NOMO-1 treated with dmso at 0.1 percent for 144 hours (cell line): ENCODE data around the gene PKNOX2.

ENCODE experiments used
- DNase-seq: peaks from one replicate; lab custom pipeline; 2025; ENCODE audit not compliant: unreplicated experiment; lab: John Stamatoyannopoulos, UW

Gene PKNOX2

DNA sequence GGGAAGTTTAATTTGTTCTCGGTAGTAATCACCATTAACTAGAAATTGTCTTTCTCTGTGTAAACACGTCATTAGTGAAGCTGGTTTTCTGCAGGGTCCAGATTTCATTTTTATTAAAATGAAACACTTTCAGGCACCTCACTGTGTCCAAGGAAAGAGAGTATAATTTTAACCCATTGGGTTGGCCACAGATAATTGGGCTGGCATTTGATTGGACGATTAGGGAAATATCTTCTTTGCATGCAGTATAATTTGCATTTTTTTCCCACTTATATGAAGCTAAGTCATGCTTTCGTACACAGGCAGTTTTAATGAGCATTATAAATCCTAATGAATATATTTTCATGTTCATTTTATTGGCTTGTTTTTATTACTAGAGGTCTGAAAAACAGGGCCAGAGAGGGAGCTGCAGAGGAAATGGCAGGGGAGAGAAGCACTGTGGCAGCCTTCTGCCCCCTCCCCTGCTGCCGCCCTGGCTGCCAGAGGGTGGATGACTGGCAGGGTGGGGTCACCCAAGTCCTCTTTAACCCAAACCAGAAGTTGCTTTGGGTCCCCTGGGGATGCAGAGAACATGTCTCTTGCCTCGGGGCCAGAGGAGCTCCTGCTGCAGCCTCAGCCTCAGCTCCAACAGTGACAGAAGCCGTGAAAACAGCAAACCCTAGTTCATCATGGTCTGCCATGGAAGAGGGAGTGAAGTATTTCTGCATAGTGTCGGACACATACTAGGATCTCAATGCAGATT lies 93.9 kb downstream of the PKNOX2 start:
- DNase-seq, result no peak

GRCh38 chr11:125261588-125261987 lies 97.0 kb downstream of the PKNOX2 start:
- DNase-seq, result no peak

GRCh38 chr11:125262194-125262829 lies 97.8 kb downstream of the PKNOX2 start:
- no peak for DNase-seq

DNA sequence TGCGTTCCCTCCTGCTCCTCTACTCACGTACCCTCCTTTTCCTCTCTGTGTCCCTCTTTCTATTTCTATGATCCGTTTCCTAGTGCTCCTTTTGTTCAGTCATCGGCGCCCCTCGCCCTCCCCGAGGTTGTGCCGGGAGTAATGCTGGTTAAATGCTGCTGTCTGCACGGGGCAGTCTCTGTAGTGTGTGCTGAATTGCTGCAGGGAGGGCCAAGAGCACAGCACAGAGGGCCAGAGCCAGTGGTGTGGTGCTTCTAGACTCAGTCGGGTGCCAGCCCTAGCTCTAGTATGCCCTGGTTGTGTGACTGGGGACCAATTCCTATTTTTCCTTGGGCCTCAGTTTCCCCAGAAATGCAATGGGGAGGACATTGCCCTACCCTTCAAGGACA lies 98.3 kb downstream of the PKNOX2 start:
- DNase-seq, result no peak

DNA sequence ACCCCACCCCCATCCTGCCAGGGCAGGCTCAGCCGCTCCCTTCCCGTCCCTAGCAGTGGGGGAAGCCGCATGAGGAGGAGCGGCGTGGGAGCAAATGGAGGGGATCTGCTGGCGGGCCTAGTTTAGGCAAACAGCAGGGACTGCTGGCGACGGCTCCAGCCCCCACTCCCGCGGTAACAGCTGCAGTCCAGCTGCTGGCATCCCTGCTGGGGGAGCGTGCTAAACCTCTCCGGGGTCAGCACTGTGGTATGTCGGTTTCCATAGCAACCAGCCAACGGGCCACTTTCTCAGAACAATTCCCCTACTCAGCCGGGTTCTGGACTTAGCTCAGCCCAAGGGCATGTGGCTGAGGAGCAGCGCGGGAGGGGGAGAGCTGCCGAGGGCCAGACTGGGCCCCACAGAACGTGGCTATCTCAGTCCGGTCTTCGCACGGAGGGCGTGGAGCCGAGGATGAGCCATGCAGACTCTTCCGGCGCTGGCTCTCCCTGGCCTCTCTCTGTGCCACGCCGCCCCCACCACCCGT lies 98.8 kb downstream of the PKNOX2 start:
- no peak for DNase-seq

DNA sequence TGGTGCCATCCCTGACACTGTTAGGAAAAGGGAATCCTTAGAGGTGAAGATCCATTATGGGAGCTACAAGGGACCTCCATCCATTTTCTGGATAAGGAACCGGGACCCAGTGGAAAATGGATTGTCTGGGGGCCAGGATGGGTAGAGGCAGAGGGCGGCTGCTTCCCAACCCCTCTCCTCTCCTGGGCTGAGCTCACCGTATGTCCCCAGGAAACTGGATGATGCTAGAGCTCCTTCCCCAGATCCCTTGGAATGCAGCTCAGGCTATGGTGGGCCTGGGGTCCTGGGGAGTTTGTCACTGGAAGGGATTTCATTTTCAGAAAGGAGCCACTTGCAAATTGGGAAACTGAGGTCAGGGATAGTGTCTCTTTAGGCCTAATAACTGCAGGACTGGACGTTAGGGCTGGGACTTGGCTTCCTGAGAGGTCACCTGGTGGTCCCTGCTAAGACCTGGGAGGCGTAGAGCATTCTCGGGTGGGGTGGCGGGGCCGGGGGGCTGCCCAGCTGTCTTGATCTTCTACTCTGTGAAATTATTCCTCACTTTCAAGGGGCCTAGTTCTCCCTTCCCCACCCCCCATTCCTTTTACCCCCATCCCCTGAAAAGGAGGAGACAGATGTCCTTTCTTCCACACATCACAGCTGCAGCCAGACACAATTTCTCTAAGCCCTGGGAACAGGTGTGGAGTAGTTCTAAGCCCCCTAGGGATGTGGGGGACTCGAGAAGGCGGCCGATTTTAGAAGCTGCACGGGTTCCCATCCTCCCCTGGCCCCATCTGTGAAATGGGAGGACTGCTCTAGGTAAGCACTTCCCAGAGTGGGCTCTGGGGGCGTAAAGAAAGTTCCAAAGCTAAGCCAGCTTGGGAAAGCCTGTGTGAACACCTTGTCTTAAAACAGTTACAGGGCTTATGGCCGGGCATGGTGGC lies 99.8 kb downstream of the PKNOX2 start:
- no peak for DNase-seq

- DNase-seq, result no peak
Measured at GRCh38 chr11:125267548-125267947, 103.0 kb downstream of the PKNOX2 start.

DNA sequence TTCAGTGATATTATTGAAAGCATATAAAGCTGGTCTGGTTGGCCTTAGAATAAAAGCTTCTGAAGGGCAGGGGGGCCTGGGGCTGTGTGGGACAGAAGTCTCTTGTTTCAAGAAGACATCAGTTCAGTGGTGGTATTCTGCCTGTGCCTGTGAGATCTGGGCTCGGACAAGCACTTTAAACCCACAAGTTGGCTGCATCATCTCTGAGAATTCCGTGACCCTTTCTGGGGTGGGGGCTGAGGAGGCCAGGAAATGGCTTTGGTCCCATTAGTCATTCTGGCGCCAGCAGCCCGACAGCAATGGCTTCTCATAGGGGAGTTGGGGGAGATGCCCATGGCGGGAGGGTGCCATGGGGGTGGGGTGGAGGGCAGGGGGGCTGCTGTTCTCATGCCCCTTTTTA lies 104.1 kb downstream of the PKNOX2 start:
- no peak for DNase-seq

DNA sequence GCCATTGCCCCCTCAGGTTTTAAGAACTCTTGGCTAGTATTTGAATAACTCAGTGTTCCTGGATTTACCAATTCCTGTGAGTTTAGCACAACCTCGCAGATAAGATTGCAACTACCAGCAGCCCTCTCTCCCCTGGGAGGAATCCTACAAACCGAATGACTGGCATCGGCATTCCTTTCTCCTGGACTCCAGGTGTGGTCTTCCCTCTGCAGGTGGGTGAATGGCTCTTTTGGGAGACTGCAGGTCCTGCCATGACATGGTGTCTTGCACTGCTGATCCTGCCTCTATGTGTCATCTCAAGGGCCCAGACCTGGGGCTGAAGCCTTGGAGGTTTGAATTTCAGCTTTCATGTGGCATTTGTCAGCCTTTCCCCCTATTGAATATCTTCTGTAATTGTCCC lies 105.6 kb downstream of the PKNOX2 start:
- no peak for DNase-seq

DNA sequence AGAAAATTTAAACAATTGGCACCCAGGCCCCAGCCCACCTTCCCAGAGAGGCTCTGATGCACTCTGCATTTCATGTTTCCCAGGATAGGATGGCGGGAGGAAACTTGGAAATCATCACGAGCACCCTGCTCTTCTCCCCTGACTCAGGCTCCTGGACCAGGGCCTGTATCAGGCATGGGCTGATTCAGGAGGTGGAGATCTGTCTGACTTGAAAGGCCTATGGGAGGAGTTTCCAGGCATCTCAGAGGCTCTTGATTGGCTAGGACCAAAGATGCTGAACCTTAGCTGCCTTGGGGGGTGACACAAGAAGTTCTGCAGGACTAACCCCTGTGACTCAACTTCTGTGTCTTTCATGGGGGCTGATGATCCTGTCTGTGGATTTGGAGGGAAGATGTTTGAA lies 106.2 kb downstream of the PKNOX2 start:
- DNase-seq, result no peak

DNA sequence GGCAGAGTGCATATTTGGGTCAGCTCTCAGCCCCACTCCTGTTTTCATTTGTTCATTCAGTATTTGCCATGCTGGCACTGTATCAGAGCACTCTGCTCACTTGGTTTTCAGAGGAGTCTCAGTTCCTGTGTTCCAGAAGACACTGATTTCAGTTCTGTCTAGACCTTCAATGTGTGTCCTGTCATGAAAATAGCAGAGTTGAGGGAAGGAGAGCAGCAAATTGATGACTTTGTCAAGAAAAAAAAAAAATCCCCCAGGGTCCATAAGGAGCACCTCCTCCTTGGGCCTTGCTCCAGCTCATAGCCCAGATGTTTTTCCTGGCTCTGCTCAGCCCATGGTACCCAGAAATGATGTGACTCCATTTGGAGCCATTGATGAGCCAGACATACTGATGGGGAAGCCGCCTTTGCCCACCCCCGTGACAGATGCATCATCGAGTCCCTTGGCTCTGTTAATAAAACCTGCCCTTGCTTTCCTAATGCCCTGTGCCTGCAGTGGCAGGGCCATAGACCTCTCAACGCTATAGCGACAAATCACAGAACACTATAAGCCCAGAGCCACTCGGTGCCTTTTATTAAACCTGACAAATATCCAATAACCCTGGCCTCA lies 107.0 kb downstream of the PKNOX2 start:
- DNase-seq, result no peak

GRCh38 chr11:125272092-125272491 lies 107.5 kb downstream of the PKNOX2 start:
- no peak for DNase-seq

- no peak for DNase-seq
Measured at GRCh38 chr11:125272821-125273220, 108.3 kb downstream of the PKNOX2 start.

GRCh38 chr11:125273519-125274000 lies 109.0 kb downstream of the PKNOX2 start:
- DNase-seq, result no peak

DNA sequence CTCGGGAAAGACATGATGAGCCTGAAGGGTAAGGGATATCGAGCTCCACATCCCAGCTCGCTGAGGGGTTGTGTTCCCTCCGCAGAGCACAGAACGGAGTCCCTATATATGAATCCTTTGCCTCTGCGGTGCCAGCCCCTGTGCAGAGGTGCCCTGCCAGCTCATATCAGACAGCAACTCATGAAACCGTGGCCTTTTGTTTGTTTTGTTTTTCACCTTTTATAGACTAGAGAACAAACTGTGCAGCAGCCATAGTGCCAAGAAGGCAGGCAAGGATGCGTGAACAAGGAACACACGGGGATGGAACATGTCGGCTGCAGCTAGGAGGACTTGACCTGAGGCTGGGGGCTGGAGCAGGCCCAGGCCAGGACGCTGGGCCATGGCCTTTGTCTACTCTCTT lies 109.8 kb downstream of the PKNOX2 start:
- no peak for DNase-seq

GRCh38 chr11:125274774-125275173 lies 110.2 kb downstream of the PKNOX2 start:
- DNase-seq, result no peak

DNA sequence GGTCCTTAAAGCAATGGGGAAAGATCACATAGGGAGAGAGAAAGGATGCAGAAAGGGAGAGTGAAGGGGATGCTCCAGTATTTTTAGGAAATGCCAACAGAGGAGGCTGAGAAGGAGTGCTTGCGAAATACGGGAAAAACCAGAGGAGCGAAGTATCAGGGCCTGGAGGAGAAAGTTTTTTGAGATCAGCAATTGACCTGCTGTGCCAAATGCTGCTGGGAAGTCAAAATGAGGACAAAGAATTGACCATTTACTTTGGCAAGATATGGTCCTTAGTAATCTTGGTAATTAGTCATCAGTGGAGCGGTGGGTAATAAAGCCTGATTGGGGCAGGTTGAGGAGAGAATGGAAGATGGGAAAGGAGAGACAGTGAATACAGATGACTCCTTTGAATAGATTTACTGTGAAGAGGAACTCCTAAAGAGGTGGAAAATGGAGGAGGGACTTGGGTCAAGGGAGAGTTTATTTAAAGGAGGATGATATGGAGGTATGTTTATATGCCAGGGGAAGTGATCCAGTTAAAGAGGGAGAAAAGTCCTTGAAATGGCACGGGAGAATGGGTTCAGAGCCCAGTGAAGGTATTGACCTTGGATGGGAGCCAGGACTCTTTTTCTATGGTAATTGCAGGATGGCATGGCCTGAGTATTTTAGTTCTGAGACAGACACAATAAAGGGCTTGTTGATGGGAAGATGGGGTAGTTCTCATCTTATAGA lies 111.5 kb downstream of the PKNOX2 start:
- no peak for DNase-seq

- no peak for DNase-seq
Measured at GRCh38 chr11:125276619-125276976, 112.0 kb downstream of the PKNOX2 start.

DNA sequence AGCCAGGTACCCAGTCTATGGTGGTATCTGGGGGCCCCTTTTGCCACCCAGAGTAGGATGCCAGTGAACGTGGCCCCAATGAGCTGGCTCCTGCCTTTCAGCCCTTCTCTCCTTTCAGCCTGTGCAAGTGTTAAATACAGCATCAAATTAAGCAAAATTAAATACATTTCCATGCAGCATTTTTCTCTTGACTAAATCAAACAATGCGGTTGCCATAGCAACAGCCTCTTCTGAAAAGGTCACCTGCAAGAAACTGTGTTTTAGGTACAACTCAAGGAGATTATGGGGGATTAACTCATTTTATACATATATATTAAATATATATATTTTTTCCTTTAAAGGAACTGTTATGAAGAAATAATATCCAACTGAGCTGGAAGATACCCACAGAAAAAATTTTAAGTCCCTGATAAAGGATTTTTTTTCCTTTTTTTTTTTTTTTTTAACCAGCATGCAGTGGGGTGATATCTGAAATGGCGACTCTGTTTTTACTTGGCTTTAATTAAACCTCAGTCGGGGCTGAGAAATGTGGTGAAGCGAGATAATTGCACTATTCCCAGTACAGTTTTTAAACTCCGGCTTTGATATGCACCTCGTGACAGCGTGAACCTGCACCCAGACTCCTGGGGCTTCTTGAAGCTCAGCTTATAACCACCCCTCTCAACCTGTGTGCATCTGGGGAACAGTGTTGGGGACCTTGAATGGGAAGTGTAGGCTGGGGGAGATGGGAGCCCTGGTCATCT lies 115.3 kb downstream of the PKNOX2 start:
- DNase-seq, result no peak

- no peak for DNase-seq
Measured at GRCh38 chr11:125280646-125281045, 116.1 kb downstream of the PKNOX2 start.
